Retinal pigment epithelial cell (primary cell): ENCODE measurements around the gene UNC5C.

Source experiments
- DNase-seq: peaks from one replicate; pipeline ENCODE4 v3.0.0-alpha.2; 2010; ENCODE audit warnings: low read depth
- H3K4me3 ChIP-seq: 2 replicates; pipeline ENCODE4 v1.5.1; 2011; ENCODE audit warnings: mild to moderate bottlenecking, low read length, control low read depth, moderate library complexity
- TF ChIP-seq, protein P1 (sequence below): conservative IDR thresholded peaks from 2 replicates; pipeline ENCODE4 v1.5.1; 2011; ENCODE audit warnings: low read depth, low read length, control low read depth, inconsistent platforms

Gene UNC5C

DNA sequence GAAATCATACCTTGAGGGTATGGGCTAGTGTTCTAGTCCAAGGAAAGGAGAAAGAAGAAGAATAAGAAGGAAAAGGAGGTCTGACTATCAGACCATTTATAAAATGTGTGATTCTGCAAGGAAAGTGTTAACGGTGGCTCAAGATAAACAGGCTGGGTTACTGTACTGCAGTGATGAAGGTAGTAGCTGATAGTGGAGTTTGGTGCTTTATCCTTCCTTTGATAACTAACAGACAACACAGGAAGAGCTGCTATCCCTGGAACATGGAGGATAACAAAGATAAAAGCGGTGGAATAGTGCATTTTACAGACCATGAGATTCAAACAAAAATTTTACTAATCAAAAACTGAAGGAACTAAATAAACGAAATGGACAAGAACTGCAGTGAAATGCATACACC is 2.6 kb downstream of the UNC5C start:
- DNase-seq = no peak
- TF ChIP-seq, protein P1, sequence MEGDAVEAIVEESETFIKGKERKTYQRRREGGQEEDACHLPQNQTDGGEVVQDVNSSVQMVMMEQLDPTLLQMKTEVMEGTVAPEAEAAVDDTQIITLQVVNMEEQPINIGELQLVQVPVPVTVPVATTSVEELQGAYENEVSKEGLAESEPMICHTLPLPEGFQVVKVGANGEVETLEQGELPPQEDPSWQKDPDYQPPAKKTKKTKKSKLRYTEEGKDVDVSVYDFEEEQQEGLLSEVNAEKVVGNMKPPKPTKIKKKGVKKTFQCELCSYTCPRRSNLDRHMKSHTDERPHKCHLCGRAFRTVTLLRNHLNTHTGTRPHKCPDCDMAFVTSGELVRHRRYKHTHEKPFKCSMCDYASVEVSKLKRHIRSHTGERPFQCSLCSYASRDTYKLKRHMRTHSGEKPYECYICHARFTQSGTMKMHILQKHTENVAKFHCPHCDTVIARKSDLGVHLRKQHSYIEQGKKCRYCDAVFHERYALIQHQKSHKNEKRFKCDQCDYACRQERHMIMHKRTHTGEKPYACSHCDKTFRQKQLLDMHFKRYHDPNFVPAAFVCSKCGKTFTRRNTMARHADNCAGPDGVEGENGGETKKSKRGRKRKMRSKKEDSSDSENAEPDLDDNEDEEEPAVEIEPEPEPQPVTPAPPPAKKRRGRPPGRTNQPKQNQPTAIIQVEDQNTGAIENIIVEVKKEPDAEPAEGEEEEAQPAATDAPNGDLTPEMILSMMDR = no peak
- H3K4me3 ChIP-seq = no peak overlapping the region

DNA sequence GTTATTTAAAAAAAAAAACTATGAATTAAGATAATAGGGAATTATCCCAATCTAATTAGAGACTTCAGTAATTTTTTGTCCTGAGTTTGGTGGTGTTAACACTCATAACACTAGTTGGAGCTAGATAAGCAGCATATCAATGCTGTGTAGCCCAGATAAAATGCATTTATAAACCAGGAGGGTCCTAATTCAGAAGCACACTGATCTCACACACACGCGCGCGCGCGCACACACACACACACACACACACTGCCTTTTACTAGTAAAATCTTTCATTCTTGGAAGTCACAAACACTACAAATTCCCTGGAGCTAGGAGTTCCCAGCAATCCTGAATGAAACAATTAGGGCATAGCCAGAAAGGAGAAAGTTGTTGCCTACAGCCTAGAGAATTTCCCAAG is 3.2 kb downstream of the UNC5C start:
- TF ChIP-seq, protein P1 = no peak
- H3K4me3 ChIP-seq = no peak overlapping the region
- DNase-seq = no peak

DNA sequence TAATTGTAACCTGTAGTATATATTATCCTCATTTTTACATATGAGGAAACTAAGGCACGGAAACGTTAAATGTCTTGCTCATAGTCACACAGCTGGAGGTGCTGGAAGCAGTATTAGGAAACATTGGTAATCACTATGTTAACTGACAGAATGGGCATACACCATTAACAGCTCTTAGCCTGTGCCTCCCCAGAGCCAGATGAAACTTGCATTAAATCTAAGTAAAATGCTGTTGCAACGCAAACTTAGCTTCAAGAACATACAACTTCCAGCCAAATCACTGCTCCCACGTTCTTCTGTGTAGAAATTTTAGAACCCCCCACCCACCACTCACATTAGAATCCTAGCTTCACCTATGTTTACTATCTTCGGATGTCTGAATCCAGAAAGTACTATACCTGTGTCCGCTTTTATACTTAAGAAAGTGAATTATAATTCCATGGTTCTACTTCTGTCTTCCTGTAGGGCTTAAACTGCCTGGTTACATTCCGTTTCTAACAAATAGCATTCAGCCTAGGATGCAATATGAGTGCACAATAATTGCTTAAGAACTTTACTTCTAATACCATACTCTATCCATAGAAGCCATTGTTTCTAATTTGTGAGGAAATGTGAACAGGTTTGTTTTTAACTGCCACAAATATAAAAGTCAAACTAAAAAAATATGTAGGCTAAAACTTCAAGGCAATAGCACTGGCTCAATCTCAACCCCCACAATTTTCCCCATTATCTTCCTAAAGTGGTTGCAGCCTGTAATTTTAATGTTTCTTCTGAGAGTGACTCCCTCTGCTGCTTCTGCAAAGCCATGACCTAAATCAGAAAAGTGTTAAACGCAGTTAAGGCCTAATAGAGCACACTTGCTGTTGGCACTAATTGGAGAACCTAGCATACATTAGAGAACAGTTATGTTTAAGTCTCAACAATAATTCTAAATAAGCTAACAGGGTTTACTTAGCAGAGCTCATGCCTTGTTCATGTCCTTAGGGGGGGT is 4.4 kb downstream of the UNC5C start:
- no peak for DNase-seq
- TF ChIP-seq, protein P1 = no peak
- H3K4me3 ChIP-seq = no peak overlapping the region

- no peak overlapping the region for H3K4me3 ChIP-seq
- DNase-seq = no peak
- TF ChIP-seq, protein P1 = no peak
These were observed 6.7 kb downstream of the UNC5C start for GRCh38 chr4:95541889-95542607.

DNA sequence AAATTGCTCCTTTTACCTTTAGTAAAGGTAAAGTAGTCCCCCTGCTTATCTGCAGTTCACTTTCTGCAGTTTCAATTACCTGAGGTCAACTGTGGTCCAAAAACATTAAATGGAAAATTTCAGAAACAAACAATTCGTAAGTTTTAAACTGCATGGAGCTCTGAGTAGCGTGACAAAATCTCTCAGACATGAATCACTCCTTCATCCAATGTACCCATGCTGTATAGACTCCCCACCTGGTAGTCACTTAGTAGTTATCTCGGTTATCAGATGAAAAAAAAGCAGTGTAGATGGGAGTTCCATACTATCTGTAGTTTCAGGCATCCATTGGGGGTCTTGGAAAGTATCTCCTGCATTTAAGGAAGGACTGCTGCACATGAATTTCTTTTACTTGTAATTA is 7.7 kb downstream of the UNC5C start:
- TF ChIP-seq, protein P1 = no peak
- no peak for DNase-seq
- H3K4me3 ChIP-seq = no peak overlapping the region

GRCh38 chr4:95540227-95540626 is 8.5 kb downstream of the UNC5C start:
- DNase-seq = no peak
- TF ChIP-seq, protein P1 = no peak
- no peak overlapping the region for H3K4me3 ChIP-seq
